IPS-15b (cell line): Measurements from ENCODE around the gene CDH13.
"Not testable (repeated sequence)": the region's sequence is repeated elsewhere in the genome, so short reads cannot be mapped to it uniquely, and the experiment has no call there.

Experiments used
- H3K27me3 ChIP-seq: one replicate; pipeline ENCODE4 v1.6.1; 2013; ENCODE audit warnings: low read length; ENCODE audit not compliant: control insufficient read depth, insufficient read depth
- H3K36me3 ChIP-seq: one replicate; pipeline ENCODE4 v1.6.1; 2013; ENCODE audit warnings: low read length; ENCODE audit not compliant: control insufficient read depth, insufficient read depth
- H3K4me1 ChIP-seq: one replicate; pipeline ENCODE4 v1.6.1; 2013; ENCODE audit warnings: mild to moderate bottlenecking, low read length; ENCODE audit not compliant: control insufficient read depth, insufficient read depth
- H3K4me3 ChIP-seq: one replicate; pipeline ENCODE4 v1.5.1; 2013; ENCODE audit warnings: low read depth, low read length
- H3K9ac ChIP-seq: one replicate; pipeline ENCODE4 v1.6.1; 2013; ENCODE audit warnings: low read depth, mild to moderate bottlenecking, low read length
- H3K9me3 ChIP-seq: one replicate; pipeline ENCODE4 v1.6.1; 2013; ENCODE audit warnings: mild to moderate bottlenecking, low read length; ENCODE audit not compliant: control insufficient read depth, insufficient read depth

Gene CDH13

DNA sequence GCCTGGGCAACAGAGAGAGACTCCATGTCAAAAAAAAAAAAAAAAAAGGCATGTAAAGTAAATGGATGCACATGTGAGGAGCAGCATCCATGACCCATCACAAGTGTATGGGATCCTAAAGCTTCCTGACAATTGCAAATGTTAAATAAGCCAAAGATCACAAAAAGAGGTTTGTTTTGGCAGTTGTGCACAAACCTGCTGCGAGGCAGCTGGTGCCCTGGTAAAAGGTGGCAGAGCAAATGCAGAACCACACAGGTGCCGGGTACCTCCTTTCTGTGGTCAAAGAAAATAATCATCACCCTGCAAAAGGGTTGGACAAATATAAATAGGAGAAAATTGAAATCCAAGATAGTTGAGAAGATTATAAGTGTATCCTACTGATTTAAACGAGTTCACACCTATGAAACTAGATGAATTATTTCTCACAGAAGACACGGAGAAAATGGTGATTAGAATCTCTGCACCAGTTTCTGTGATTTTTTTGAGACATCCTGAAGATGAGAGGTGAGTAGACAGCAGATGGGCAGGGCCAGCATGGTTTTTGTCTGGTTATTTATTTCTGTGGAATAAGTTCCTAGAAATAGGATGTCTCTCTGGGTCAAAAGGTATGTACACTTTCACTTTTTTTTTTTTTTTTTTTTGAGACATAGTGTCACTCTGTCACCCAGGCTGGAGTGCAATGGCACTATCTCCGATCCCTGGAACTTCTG lies 291.3 kb downstream of the CDH13 start:
- no peak overlapping the region for H3K4me3 ChIP-seq
- H3K9me3 ChIP-seq = no peaks in the 10 kb centered on the region
- H3K4me1 ChIP-seq = no peaks in the 10 kb centered on the region
- H3K36me3 ChIP-seq = no peaks in the 10 kb centered on the region
- no peak overlapping the region for H3K9ac ChIP-seq
- no peaks in the 10 kb centered on the region for H3K27me3 ChIP-seq

DNA sequence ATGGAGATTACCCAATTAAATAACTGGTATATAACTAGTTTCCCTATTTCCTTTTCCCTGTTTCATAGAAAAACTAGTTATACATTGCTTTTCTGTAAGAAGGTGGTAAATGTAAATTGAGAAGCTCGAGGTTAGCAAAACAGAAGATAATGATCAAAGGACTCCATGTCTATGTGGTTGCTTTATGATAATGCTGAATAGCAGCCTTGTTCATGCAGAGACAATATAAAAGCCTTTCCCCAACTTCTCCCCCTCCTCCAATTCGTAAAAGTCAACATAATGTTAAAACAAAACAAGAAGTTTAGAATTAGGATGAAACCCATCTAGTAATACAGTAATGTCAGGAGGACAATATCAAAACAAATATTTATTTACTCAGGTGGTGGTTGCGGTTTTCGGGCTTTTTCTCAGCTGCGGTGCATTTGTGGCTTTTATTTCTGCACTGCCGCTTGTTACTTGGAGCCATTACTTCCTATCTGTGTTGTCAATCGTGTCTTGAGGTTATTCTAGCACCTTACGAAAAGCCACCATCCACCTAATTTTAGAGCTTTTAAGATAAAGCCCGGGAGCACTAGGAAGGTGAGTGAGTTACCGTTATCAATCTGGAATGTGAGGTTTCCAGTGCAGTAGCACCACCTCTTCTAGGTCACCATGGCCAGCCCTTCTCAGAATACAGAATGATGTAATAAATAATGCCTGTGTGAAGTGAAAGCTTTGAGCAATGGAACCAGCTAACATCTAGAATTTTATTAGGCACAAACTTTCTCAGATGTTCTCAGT lies 297.5 kb downstream of the CDH13 start:
- Histone ChIP-seq H3K4me1 (no peaks in the 10 kb centered on the region), H3K4me3 (no peak overlapping the region), H3K36me3 (no peaks in the 10 kb centered on the region), H3K9ac (no peak overlapping the region), H3K27me3 (no peaks in the 10 kb centered on the region), H3K9me3 (no peaks in the 10 kb centered on the region)

DNA sequence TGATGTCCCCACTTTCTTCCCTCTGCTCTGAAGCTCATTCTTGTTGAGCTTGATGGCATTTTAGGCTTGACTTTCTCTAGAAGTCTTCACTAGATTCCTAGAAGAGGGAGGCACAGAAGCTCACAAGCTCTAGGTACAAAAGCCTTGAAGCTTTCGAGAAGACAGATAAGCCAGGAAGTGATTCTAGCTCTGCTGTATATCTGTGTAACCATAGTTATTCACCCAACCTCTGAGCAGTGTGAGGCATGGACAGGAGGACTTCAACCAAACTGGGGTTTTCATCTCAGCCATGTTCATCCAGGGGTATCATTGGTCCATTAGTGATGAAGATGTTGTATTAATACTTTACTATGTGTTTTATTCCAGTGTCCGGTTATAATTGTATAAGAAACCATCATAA lies 299.7 kb downstream of the CDH13 start:
- H3K4me3 ChIP-seq = no peak overlapping the region
- H3K4me1 ChIP-seq = no peaks in the 10 kb centered on the region
- H3K9me3 ChIP-seq = no peaks in the 10 kb centered on the region
- no peaks in the 10 kb centered on the region for H3K27me3 ChIP-seq
- no peaks in the 10 kb centered on the region for H3K36me3 ChIP-seq
- H3K9ac ChIP-seq = no peak overlapping the region

DNA sequence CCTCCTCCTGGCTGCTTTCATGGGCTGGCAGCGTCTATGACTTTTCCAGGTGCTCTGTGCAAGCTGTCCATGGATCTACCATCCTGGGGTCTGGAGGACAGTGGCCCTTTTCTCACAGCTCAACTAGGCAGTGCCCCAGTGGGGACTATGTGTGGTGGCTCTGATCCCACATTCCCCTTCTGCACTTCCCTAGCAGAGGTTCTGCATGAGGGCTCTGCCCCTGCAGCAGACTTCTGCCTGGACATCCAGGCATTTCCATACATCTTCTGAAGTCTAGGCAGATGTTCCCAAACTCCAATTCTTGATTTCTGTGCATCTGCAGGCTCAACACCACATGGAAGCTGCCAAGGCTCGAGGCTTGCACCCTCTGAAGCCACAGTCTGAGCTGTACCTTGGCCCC lies 307.2 kb downstream of the CDH13 start:
- H3K36me3 ChIP-seq, H3K27me3 ChIP-seq, H3K4me3 ChIP-seq, H3K9me3 ChIP-seq, H3K9ac ChIP-seq, H3K4me1 ChIP-seq: not testable (repeated sequence)

DNA sequence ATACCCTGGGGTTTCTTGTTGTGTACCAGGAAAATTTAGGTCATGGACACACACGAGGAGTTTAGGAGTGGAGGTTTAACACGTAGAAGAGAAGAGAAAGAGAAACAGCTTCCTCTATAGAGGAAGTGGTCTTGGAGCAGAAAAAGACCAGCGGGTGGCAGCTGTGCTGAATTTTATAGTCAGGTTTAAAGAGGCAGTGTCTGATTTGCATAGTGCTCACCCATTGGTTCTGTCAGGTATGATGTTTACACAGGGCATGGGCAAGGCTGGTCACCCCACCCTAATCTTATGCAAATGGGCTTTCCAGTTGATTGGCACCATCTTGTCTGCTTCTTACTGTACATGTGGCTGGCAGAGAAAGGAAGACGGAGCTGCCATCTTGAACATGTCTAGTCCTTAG lies 309.0 kb downstream of the CDH13 start:
- H3K36me3 ChIP-seq = no peaks in the 10 kb centered on the region
- H3K27me3 ChIP-seq = no peaks in the 10 kb centered on the region
- H3K9me3 ChIP-seq = no peaks in the 10 kb centered on the region
- H3K4me1 ChIP-seq = no peaks in the 10 kb centered on the region
- H3K9ac ChIP-seq = no peak overlapping the region
- H3K4me3 ChIP-seq = no peak overlapping the region

DNA sequence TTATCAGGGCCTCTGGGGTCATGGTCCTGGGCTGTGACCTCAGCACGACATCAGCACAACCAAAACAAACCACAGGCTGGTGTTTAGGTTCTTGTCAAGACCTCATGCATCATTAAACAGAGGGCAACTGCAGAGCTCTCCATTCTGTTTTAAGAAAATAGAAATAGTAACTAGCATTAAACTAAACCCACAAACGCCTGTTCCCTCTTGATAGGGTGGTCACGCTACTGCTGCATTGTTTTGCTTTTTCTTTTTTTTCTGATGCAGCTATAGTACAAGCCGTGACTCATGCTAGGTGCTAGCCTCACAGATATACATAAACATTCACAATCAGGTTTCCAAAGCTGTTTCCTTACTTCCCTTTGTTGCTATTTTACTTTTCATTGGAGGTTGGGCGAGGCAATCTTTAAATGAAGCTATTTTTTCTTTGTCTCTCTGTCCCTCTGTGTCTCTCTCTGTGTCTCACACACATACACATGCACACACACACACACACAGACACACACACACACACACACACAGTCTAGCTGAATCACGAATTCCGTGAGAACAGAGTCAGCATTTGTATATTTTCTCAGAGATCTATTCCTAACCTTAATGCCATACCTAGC lies 310.3 kb downstream of the CDH13 start:
- Histone ChIP-seq H3K9me3 (no peaks in the 10 kb centered on the region), H3K4me3 (no peak overlapping the region), H3K9ac (no peak overlapping the region), H3K4me1 (no peaks in the 10 kb centered on the region), H3K27me3 (no peaks in the 10 kb centered on the region), H3K36me3 (no peaks in the 10 kb centered on the region)

DNA sequence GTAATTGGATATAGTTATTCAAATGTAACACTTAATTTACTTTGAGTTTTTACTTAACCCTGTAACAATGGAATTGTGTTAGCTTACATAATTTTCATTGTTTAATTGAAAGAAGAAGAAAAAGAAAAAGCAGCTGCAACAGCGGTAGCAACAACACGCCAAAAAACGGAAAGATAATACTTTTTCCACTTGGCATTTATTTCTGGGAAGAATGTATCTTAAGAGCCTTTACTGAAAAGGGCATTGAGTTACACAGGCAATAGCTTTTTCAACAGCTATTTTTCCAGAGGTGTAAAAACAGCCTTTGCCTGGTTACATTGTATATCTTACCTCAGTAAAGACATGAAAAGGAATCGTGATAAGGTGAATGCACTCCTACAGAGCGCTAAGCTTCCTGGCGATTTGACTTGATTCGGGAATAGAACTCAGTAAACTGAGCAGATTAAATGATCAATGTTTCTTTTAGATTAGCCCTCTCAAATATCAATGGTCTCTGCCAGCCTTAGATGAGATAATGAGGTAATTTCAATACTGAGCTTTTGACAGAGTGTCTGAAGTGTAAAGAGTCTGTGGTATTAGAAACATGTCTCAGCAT lies 311.3 kb downstream of the CDH13 start:
- Histone ChIP-seq H3K4me1 (no peaks in the 10 kb centered on the region), H3K9ac (no peak overlapping the region), H3K4me3 (no peak overlapping the region), H3K27me3 (no peaks in the 10 kb centered on the region), H3K36me3 (no peaks in the 10 kb centered on the region), H3K9me3 (no peaks in the 10 kb centered on the region)

DNA sequence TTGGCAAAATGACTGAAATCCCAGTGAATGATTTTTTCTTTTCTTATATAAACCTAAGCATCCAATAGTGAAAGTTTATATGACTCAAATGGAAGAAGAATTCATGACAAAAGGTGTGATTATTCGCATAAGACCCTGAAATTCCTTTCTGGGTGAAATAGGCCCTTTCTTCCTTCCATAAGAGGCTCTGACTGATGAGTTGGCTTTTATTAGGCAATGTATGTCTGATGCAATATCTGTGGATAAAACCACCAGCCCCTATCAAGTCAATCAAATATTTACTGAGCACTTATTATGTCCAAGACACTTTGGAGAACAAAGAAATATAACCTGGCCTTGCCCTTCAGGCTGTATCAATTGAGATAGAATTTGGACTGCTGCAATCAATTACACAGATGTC lies 316.6 kb downstream of the CDH13 start:
- Histone ChIP-seq H3K36me3 (no peaks in the 10 kb centered on the region), H3K4me3 (no peak overlapping the region), H3K9me3 (no peaks in the 10 kb centered on the region), H3K27me3 (no peaks in the 10 kb centered on the region), H3K4me1 (no peaks in the 10 kb centered on the region), H3K9ac (no peak overlapping the region)

DNA sequence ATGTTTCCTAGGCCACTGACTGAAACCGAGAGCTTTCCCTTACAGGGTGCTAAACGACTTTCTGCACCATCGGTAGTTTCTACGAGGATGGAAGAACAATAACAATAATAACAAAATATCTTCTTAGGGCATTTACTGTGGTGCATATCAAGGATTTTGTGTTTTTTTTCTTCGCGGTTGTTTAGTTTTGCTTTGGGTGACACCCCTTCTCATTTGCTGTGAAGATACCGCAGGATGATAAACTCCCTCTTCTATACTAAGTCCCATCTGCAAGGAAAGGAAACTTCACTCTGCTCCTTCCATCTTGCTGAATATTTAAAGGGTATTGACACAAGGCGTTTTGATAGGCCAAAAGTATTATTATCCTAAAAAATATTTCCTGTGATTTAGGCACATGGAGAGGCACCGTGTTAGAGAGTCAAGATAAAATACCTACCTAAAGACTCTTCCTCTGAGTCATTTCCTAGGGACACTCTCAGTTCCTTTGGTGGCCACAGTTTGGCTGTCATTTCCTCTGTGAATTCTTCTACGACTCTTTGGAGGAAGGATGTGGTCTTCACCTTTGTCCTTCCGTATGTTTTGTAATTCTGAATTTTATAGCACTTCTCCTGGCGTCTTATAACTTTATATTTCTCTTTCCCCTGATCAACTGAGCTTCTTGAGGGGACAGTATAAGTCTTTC lies 318.8 kb downstream of the CDH13 start:
- Histone ChIP-seq H3K4me1 (no peaks in the 10 kb centered on the region), H3K4me3 (no peak overlapping the region), H3K9ac (no peak overlapping the region), H3K27me3 (no peaks in the 10 kb centered on the region), H3K36me3 (no peaks in the 10 kb centered on the region), H3K9me3 (no peaks in the 10 kb centered on the region)

DNA sequence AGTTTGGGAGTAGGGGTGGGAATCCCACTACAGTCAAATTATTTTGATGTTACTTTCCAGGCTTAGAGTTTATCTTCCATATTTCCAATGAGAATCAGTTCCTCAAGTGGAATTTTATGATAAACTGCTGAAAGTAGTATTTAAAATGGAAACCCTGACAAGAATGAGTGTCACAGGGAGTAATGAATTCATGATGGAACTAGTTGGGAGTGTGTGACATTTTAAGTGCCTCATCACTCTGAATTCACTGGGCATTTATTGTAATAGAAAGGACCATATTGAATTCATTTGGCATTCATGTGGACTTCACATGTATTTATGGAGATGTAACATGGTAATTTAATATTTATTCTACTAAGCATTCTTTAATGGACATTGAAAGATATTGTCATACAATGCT lies 320.9 kb downstream of the CDH13 start:
- H3K9me3 ChIP-seq = no peaks in the 10 kb centered on the region
- no peaks in the 10 kb centered on the region for H3K27me3 ChIP-seq
- no peaks in the 10 kb centered on the region for H3K4me1 ChIP-seq
- no peak overlapping the region for H3K4me3 ChIP-seq
- no peak overlapping the region for H3K9ac ChIP-seq
- H3K36me3 ChIP-seq = no peaks in the 10 kb centered on the region

DNA sequence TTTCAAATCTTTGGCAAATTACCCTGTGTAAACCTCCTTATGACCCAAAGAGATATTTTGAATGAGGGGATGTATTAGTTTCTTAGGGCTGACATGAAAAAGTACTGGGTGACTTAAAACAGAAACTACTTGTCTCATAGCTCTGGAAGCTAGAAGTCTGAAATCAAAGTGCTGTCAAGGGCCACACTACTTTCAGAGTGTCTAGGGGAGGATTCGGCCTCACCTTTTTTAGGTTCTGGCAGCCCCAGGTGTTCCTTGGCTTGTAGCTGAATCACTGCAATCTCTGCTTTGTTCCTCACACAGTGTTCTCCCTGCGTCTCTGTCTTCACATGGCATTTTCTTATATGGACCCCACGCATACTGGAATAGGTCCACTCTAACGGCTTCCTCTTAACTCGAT lies 322.2 kb downstream of the CDH13 start:
- no peak overlapping the region for H3K4me3 ChIP-seq
- no peaks in the 10 kb centered on the region for H3K4me1 ChIP-seq
- H3K9ac ChIP-seq = no peak overlapping the region
- H3K36me3 ChIP-seq = no peaks in the 10 kb centered on the region
- H3K9me3 ChIP-seq = no peaks in the 10 kb centered on the region
- no peaks in the 10 kb centered on the region for H3K27me3 ChIP-seq
